COLO668 (cell line): Measurements from ENCODE around the gene CADM3.

Experiments used
- DNase-seq: peaks from one replicate; lab custom pipeline; 2025; ENCODE audit not compliant: unreplicated experiment; lab: John Stamatoyannopoulos, UW

The CADM3 gene

GRCh38 chr1:159204161-159205141 lies 33.0 kb downstream of the CADM3 start, which contains the start of gene ACKR1:
Gene ACKR1 (plus strand): TSS chr1:159204875. CDS start chr1:159204960, 85 bp downstream.
- no peak for DNase-seq

DNA sequence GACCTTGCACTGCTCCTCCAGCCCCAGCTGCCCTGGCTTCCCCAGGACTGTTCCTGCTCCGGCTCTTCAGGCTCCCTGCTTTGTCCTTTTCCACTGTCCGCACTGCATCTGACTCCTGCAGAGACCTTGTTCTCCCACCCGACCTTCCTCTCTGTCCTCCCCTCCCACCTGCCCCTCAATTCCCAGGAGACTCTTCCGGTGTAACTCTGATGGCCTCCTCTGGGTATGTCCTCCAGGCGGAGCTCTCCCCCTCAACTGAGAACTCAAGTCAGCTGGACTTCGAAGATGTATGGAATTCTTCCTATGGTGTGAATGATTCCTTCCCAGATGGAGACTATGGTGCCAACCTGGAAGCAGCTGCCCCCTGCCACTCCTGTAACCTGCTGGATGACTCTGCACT lies 33.8 kb downstream of the CADM3 start:
- DNase-seq, result no peak

- DNase-seq, result no peak
Measured at GRCh38 chr1:159206110-159206509, 34.7 kb downstream of the CADM3 start.

GRCh38 chr1:159207080-159207479 lies 35.7 kb downstream of the CADM3 start:
- DNase-seq, result no peak

DNA sequence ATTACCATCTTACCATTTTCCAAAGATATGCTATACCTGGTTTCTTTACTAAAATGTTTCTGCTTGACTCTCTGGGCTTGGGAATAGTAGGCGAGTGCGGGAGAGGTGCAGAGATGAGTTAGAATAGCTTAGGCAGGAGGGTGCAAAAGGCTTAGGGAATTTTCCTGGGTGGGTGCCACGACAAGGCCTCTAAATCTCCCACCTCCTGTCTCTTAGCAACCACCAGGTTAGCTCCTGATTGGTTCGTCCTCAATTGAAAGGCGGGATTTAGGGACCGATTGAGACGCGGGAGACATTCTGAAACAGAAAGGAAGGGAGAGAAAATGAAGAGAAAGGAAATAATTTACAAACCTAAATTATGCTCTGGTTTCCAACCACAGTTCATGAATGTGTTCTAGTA lies 36.4 kb downstream of the CADM3 start:
- DNase-seq, result no peak

DNA sequence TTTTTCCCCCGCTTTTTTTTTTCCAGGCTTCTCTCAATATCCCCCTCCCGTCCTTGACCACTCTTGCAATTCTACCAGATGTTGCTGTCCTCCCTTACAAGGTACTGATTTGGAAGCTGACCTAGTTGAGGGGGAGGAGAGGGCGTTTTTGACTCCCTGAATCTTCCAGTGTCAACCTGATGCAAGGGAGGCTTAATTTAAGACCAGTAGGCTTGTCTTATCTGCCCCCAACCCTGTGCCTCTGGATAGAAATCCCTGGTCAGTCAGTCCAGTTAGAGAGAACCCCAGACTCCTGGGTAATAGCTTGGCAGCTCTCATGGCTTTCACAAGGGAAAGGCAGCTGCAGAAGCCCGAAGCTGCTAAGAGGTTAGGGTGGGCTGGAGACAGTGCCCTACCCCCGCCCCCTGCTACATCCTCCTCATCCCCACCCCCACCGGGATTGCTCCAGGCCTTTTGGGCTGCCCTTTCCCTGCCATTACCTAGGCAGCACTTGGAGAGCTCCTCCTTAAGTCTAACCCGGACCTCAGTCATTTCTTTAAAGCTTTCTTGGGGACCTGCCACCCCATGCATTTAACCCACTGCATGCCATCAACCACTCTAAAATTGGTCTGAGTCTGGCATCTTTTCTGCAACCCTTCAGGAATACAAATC lies 36.9 kb downstream of the CADM3 start:
- no peak for DNase-seq

DNA sequence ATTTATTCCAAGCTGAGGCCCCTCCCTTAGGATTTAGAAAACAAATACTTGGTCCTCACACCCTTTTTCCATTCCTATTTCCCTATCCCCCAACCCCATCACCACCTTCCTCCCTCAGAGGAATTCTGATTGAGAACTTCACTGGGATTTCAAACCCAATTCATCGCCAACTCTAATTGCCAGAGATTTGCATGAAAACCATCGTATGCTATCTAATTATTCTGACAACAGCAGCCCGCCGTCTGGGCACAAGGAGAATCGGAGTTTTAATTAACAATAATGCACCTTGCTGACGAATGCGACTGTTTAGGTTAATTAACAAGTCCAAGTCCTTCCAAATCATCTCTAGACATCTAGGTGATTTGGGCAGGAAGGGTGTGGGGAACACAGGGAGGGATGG lies 37.6 kb downstream of the CADM3 start:
- no peak for DNase-seq

- DNase-seq, result peak; percentile 25
Measured at GRCh38 chr1:159211331-159212136, 40.1 kb downstream of the CADM3 start.

DNA sequence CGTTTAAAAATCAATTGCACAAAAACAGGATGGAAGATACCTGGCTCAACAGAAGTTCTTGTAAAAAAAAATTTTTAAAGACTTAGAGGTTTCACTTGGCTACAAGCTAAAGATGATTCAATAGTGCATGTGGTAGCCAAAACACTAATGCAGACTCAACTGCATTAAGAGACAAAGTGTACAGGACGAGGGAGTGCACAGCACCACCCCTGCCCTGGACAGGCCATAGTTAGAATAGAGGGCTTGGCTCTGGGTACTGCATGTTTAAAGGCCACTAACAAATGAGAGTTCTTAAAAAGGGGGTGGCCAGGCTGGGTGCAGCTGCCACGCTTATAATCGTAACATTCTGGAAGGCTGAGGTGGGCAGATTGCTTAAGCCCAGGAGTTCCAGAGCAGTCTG lies 41.2 kb downstream of the CADM3 start:
- DNase-seq, result no peak

DNA sequence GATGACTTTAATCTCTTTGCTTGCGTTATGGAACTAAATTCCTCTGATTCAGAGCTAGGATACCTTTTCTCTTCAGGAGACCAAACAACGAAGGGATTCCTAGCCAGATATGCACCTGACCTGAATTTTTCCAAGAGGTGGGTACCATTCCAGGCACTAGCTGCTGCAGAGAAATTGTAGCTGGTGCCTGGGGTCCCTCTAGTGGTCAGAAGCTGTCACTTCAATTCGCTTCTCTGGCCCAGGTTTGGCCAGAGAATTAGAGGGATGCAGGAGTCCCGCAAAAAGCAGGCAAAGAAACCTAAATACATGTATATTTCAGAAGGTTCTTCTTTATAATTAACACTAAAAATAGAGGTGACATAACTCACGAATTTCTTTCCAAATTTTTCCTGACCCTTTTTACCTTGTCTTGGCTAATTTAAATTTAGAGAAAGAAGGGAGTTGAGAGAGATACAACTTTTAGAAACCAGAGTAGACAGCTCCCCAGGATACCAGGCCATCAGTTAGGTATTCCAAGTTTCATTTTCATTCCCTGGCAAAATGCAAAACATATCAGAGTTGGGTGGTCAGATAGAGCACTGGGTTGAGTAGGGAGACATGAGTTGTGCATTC lies 42.8 kb downstream of the CADM3 start:
- DNase-seq, result peak; percentile 22

GRCh38 chr1:159218649-159219636 lies 47.5 kb downstream of the CADM3 start:
- DNase-seq, result no peak

DNA sequence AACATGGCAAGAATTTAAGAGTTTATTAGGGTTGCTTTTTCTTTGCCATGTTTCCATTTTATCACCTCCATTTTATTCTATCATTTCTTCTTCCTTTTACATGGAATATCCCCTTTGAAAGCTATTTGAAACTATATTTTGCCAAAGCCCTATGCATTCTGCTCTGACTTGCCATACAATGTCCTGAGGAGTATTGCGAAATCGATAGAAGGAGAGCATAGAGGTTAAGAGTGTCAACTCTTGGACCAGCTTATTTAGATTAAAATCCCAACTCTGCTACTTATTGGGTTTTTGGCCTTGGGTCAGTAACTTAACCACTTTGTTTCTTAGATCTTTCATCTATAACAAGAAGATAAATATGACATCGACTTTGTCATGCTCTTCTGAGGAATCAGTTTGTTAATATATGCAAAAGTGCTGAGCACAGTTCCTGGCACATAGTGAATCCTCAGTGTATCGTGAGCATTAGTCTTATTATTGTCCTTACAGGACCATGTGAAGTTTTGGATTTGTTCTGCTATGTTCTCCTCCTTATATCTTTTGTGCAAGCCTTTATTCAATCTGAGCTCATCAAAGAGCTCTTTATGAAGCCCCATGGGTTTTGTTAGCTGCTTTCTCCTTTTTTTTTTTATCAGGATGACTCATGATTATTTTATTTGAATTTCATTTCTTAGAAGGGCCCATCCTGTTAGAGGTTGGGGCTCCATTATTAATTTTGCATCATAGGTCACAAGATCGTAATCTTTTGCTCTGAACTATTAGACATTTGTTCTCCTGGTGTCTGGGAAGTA lies 50.9 kb downstream of the CADM3 start:
- DNase-seq, result no peak

- no peak for DNase-seq
Measured at GRCh38 chr1:159223004-159223403, 51.6 kb downstream of the CADM3 start.

DNA sequence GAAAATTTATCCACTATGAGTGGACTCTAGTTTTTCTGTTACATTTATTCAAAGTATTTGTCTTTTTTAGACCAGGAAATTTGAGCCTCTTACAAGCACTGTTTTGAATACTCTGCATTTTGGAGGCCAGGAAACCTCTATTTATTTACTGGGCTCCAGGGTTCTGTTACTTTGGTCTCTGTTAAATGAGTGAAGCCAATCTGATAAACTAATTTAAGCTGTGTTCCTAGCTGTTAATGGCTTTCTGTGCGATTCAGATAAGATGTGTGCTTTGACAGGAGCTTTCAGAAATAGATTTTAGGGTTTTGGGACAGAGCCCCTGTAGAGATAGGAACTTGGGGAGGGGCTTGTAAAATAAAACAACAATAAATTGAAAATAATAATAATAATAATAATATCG lies 57.1 kb downstream of the CADM3 start:
- no peak for DNase-seq

- DNase-seq, result no peak
Measured at GRCh38 chr1:159229260-159229885, 58.0 kb downstream of the CADM3 start.

DNA sequence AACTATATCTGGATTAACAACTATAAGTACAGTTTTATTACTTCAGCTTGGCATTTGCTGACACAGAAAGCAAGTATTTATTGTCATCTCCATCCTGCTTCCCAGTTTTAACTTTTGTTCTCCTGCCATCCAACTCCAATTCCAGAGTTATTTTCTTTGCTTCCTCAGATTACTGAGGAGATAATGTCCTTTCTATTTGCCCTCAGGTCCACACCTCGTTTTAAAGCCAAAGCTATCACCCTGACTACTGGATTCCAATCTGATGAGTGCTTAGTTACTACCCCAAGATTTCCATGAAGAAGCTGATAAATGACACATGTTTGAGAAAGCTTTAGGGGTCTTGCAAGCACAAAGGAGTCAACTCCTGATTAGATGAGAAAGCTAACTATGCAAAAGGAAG lies 58.5 kb downstream of the CADM3 start:
- no peak for DNase-seq

DNA sequence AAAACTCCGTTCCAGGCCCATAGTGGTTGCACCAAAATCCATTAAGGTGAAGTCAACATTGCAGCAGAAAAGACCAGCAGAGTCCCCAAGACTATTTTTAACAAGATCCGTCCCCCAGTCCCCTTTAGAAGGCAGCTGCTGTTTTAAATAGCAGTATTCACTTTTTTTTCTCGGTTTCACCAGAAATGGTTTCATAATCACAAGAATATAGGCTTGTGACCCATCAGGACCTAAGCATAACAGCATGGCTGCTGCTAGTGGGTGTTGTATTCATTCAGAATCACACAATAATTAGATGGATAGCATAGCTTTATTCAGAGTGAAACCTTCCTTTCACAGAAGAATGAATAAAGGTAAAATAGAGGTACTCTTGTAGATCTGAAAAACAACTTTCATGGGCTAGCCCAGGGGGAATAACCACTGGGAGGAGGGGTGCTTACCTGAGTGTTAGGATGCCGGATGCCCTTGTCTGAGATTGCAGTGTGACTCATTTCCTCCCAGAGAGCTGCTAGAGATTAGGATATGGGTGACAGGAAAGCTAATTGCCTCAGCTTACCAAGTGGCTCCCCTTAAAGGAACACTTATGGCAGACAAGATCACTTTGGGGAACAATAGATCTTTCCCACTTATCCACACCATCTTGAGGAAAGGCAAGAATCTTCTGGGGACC lies 68.3 kb downstream of the CADM3 start:
- no peak for DNase-seq

DNA sequence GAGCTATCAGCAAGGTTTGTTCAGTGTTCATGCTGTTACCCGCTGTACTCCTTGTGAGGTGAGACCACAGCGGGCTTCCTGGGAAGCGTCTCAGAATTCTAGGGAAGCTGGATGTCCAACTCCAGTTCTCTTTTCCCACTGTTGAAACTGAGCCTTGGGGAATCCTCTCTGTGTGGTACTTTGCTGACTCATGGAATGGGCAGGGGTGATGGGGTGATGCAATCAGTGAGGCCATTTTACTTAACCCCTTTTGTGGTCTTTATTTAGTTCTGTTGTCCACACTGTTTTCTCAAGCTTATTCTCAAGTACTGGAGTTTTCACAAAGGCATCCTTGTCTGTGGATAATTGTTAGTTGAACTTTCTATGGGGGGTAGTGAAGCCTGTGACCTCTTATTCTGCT lies 75.9 kb downstream of the CADM3 start:
- DNase-seq, result no peak
